H1 (cell line): ENCODE data around the gene TOMM40L. TPM values are rescaled to one million over a fixed set of nuclear protein-coding genes. Genes with fewer than 3 reads are reported as not detected.

ENCODE experiments used
- CTCF ChIA-PET: fragments of 300-600 bp; sonication (Branson Sonifier 250); formaldehyde crosslinking; loops from one replicate; lab custom pipeline; 2021; ENCODE audit not compliant: partially characterized antibody; lab: Charles Lee
- POLR2A ChIA-PET: fragments of 300-600 bp; sonication (Branson Sonifier 250); formaldehyde crosslinking; loops from one replicate; lab custom pipeline; 2021; ENCODE audit warnings: inconsistent platforms; ENCODE audit not compliant: partially characterized antibody; lab: Charles Lee
- DNase-seq, 2 experiments: peaks; one replicate each; pipeline versions ENCODE4 v3.0.0 to v3.0.0-alpha.2; 2010 to 2022; ENCODE audit warnings: low spot score in 2 of 2, low read depth in 1 of 2, mixed read lengths in 1 of 2
- FAIRE-seq: peaks from 2 replicates; lab custom pipeline; 2011; peaks lifted over from hg19 to GRCh38; lab: Jason Lieb, UNC
- H2AFZ ChIP-seq: 2 replicates; pipeline ENCODE4 v1.8.1; 2012; ENCODE audit warnings: low read length, inconsistent platforms
- H2AK5ac ChIP-seq: 2 replicates; pipeline ENCODE4 v1.6.1; 2013; ENCODE audit warnings: low read depth, low read length
- H2BK120ac ChIP-seq: replicated peaks from 2 replicates; pipeline ENCODE3; 2013; ENCODE audit warnings: low read depth, low read length, inconsistent platforms
- H2BK12ac ChIP-seq: 2 replicates; pipeline ENCODE4 v1.6.1; 2013; ENCODE audit warnings: low read depth, low read length
- H2BK15ac ChIP-seq: 2 replicates; pipeline ENCODE4 v1.6.1; 2013; ENCODE audit warnings: low read length
- H2BK20ac ChIP-seq: 2 replicates; pipeline ENCODE4 v1.6.1; 2013; ENCODE audit warnings: low read length
- H2BK5ac ChIP-seq: 2 replicates; pipeline ENCODE4 v1.6.1; 2013; ENCODE audit warnings: low read depth, low read length
- H3K14ac ChIP-seq: 2 replicates; pipeline ENCODE4 v1.6.1; 2013; ENCODE audit warnings: inconsistent platforms; ENCODE audit not compliant: insufficient read length
- H3K18ac ChIP-seq: 2 replicates; pipeline ENCODE4 v1.6.1; 2013; ENCODE audit warnings: low read length; ENCODE audit errors: extremely low read depth
- H3K23ac ChIP-seq: 2 replicates; pipeline ENCODE4 v1.6.1; 2013; ENCODE audit warnings: inconsistent platforms; ENCODE audit not compliant: insufficient read length
- H3K23me2 ChIP-seq: 2 replicates; pipeline ENCODE4 v1.6.1; 2013; ENCODE audit warnings: low read depth, low read length
- H3K27ac ChIP-seq: 2 replicates; pipeline ENCODE4 v1.6.1; 2011; ENCODE audit warnings: low read depth, low read length, inconsistent platforms
- H3K27me3 ChIP-seq, 4 experiments: replicated peaks in 1 of 4; 1 replicate in 1 of 4; 2 replicates in 3 of 4; pipeline versions ENCODE4 v1.6.1 to v1.8.1; 2011 to 2013; ENCODE audit warnings: low read length in 3 of 4, mild to moderate bottlenecking in 3 of 4, inconsistent platforms in 2 of 4, mixed read lengths in 2 of 4, moderate library complexity in 1 of 4; ENCODE audit not compliant: control insufficient read depth in 3 of 4, insufficient read depth in 3 of 4; ENCODE audit errors: extremely low read depth in 1 of 4
- H3K36me3 ChIP-seq, 4 experiments: 2 replicates each; pipeline versions ENCODE4 v1.6.1 to v1.8.1; 2011 to 2013; ENCODE audit warnings: mild to moderate bottlenecking in 4 of 4, low read length in 3 of 4, moderate library complexity in 2 of 4, control low read depth in 1 of 4, inconsistent platforms in 1 of 4; ENCODE audit not compliant: insufficient read depth in 4 of 4, control insufficient read depth in 2 of 4
- H3K4ac ChIP-seq: replicated peaks from 2 replicates; pipeline ENCODE3; 2013; ENCODE audit warnings: low read length, low read depth, mixed read lengths, inconsistent platforms; ENCODE audit not compliant: insufficient read length
- H3K4me1 ChIP-seq, 4 experiments: replicated peaks in 1 of 4; 1 replicate in 1 of 4; 2 replicates in 3 of 4; pipeline versions ENCODE4 v1.6.1 to v1.8.1; 2011 to 2013; ENCODE audit warnings: low read length in 3 of 4, inconsistent platforms in 2 of 4, mixed read lengths in 1 of 4; ENCODE audit not compliant: insufficient read depth in 4 of 4, control insufficient read depth in 3 of 4
- H3K4me2 ChIP-seq, 2 experiments: 2 replicates each; pipeline versions ENCODE4 v1.6.1 to v1.8.1; 2011 to 2013; ENCODE audit warnings: low read depth in 2 of 2, low read length in 2 of 2, control low read depth in 1 of 2, inconsistent platforms in 1 of 2, mild to moderate bottlenecking in 1 of 2; ENCODE audit not compliant: insufficient read depth in 1 of 2
- H3K4me3 ChIP-seq, 4 experiments: fragments of 200-600, 300-600 bp in 1 of 4; sonication (generic), shearing (Covaris generic), sonication (Bioruptor Twin) in 1 of 4; 2 replicates each; pipeline versions ENCODE4 v1.5.1 to v1.8.1; 2011 to 2016; ENCODE audit warnings: low read length in 4 of 4, low read depth in 3 of 4, control low read depth in 2 of 4, inconsistent platforms in 2 of 4, mild to moderate bottlenecking in 2 of 4, mixed read lengths in 1 of 4, moderate library complexity in 1 of 4; ENCODE audit not compliant: insufficient read depth in 2 of 4; ENCODE audit errors: extremely low read depth in 1 of 4
- H3K56ac ChIP-seq: replicated peaks from 2 replicates; pipeline ENCODE3; 2013; ENCODE audit warnings: low read depth, mild to moderate bottlenecking, mixed read lengths, low read length, inconsistent platforms; ENCODE audit not compliant: insufficient read length
- H3K79me1 ChIP-seq: 2 replicates; pipeline ENCODE4 v1.6.1; 2013; ENCODE audit warnings: low read depth, low read length, control low read depth
- H3K79me2 ChIP-seq, 2 experiments: 2 replicates each; pipeline versions ENCODE4 v1.6.1 to v1.8.1; 2012 to 2013; ENCODE audit warnings: low read length in 2 of 2, mild to moderate bottlenecking in 2 of 2, inconsistent platforms in 1 of 2; ENCODE audit not compliant: insufficient read depth in 2 of 2, control insufficient read depth in 1 of 2
- H3K9ac ChIP-seq, 4 experiments: replicated peaks in 1 of 4; 1 replicate in 1 of 4; 2 replicates in 3 of 4; pipeline versions ENCODE4 v1.6.1 to v1.8.1; 2011 to 2013; ENCODE audit warnings: low read depth in 3 of 4, low read length in 3 of 4, control low read depth in 2 of 4, mild to moderate bottlenecking in 2 of 4, moderate library complexity in 2 of 4, inconsistent platforms in 1 of 4; ENCODE audit errors: extremely low read depth in 1 of 4
- H3K9me3 ChIP-seq, 2 experiments: 2 replicates each; pipeline versions ENCODE4 v1.6.1 to v1.8.1; 2012 to 2013; ENCODE audit warnings: mild to moderate bottlenecking in 2 of 2, moderate library complexity in 2 of 2, control low read depth in 1 of 2, inconsistent platforms in 1 of 2, low read depth in 1 of 2, low read length in 1 of 2, mixed read lengths in 1 of 2; ENCODE audit not compliant: insufficient read depth in 2 of 2
- H4K20me1 ChIP-seq, 2 experiments: replicated peaks in 1 of 2; 2 replicates each; pipeline versions ENCODE3 to v1.8.1; 2011 to 2013; ENCODE audit warnings: inconsistent platforms in 2 of 2, low read length in 2 of 2, mild to moderate bottlenecking in 1 of 2; ENCODE audit not compliant: insufficient read depth in 2 of 2, control insufficient read depth in 1 of 2
- H4K5ac ChIP-seq: 2 replicates; pipeline ENCODE4 v1.6.1; 2013; ENCODE audit warnings: low read length, low read depth, mixed read lengths, inconsistent platforms; ENCODE audit not compliant: insufficient read length
- H4K8ac ChIP-seq: 2 replicates; pipeline ENCODE4 v1.8.0; 2013; ENCODE audit warnings: mild to moderate bottlenecking, moderate library complexity, low read length, inconsistent platforms; ENCODE audit not compliant: insufficient read depth; ENCODE audit errors: extremely low read depth
- H4K91ac ChIP-seq: replicated peaks from 2 replicates; pipeline ENCODE3; 2013; ENCODE audit warnings: low read length, mixed read lengths, inconsistent platforms; ENCODE audit not compliant: insufficient read length
- CREB1 ChIP-seq: IDR thresholded peaks from 2 replicates; pipeline ENCODE4 v1.6.1; 2012; ENCODE audit warnings: inconsistent platforms
- EZH2 ChIP-seq: fragments of 200-600 bp; sonication (generic); IDR thresholded peaks from 2 replicates; pipeline ENCODE4 v1.7.1; 2012; ENCODE audit warnings: low read depth, mild to moderate bottlenecking, moderate library complexity, low read length, inconsistent platforms; ENCODE audit not compliant: severe bottlenecking
- FOSL1 ChIP-seq: IDR thresholded peaks from 2 replicates; pipeline ENCODE4 v1.6.1; 2011; ENCODE audit warnings: mild to moderate bottlenecking, low read depth, low read length, moderate library complexity; ENCODE audit not compliant: insufficient read depth
- POLR2AphosphoS5 ChIP-seq: IDR thresholded peaks from 2 replicates; pipeline ENCODE4 v1.6.1; 2011; ENCODE audit warnings: low read depth, low read length
- RAD21 ChIP-seq, 2 experiments: IDR thresholded peaks in 1 of 2; conservative IDR thresholded peaks in 1 of 2; 2 replicates each; pipeline ENCODE4 v1.6.1; 2011; ENCODE audit warnings: low read depth in 2 of 2, low read length in 2 of 2, improper control_type of control experiment in 1 of 2, inconsistent platforms in 1 of 2, mild to moderate bottlenecking in 1 of 2, moderate library complexity in 1 of 2
- RBBP5 ChIP-seq: IDR thresholded peaks from 2 replicates; pipeline ENCODE4 v1.7.1; 2012; ENCODE audit warnings: low read depth, mild to moderate bottlenecking, inconsistent platforms, low read length, moderate library complexity, borderline replicate concordance
- SP2 ChIP-seq: IDR thresholded peaks from 2 replicates; pipeline ENCODE4 v1.6.1; 2012; ENCODE audit warnings: mild to moderate bottlenecking, low read length, inconsistent platforms
- SRF ChIP-seq: IDR thresholded peaks from 2 replicates; pipeline ENCODE4 v1.6.1; 2011; ENCODE audit warnings: mild to moderate bottlenecking, low read depth, low read length, moderate library complexity
- SUZ12 ChIP-seq: fragments of 200-600 bp; sonication (generic); IDR thresholded peaks from 2 replicates; pipeline ENCODE4 v1.6.1; 2012; ENCODE audit warnings: mild to moderate bottlenecking, inconsistent platforms, low read length, moderate library complexity, mixed read lengths
- TEAD4 ChIP-seq: IDR thresholded peaks from 2 replicates; pipeline ENCODE4 v1.6.1; 2012; ENCODE audit warnings: low read depth, low read length, inconsistent platforms, mixed read lengths
- WGBS, 2 experiments: shearing (Covaris generic) in 1 of 2; methylation state at CpG; one replicate each; pipeline versions ENCODE4 v1.1.6 to v1.1.7; 2013 to 2015; ENCODE audit warnings: low lambda C conversion rate in 2 of 2, mixed read lengths in 2 of 2, inconsistent platforms in 1 of 2, low coverage in 1 of 2, missing lambda C conversion rate in 1 of 2; ENCODE audit not compliant: insufficient replicate concordance in 2 of 2, insufficient coverage in 1 of 2, insufficient read length in 1 of 2; ENCODE audit errors: extremely low coverage in 1 of 2, missing lambda C conversion rate in 1 of 2; 5-methylcytosine and 5-hydroxymethylcytosine counted together
- polyA plus RNA-seq, 7 experiments: library from polyadenylated mRNA; depleted of rRNA in 3 of 7; stranded (reverse) in 5 of 7; unstranded in 2 of 7; fragments of >200 nt in 5 of 7; fragments of 200-250 nt in 2 of 7; gene quantifications; 1 replicate in 5 of 7; 2 replicates in 1 of 7; 4 replicates in 1 of 7; pipeline versions ENCODE4 v1.2.1 to v1.2.3, GENCODE V29; 2011 to 2013; ENCODE audit warnings: missing spikeins in 2 of 7, mixed read lengths in 2 of 7
- total RNA-seq: library from RNA; stranded (reverse); fragmentation: NEBNext Ultra II Directional; extraction: Animal tissue kit (Norgen Biotek cat#: 25700); gene quantifications from 2 replicates; pipeline ENCODE4 v1.2.1, GENCODE V29; 2021
- TF ChIP-seq, protein P1 (sequence below): IDR thresholded peaks from 2 replicates; pipeline ENCODE4 v1.6.1; 2012; ENCODE audit warnings: inconsistent platforms
- TF ChIP-seq, protein P2 (sequence below): IDR thresholded peaks from 2 replicates; pipeline ENCODE4 v1.6.1; 2012; ENCODE audit warnings: low read length, inconsistent platforms

TOMM40L gene
- total and polyA plus RNA-seq, 2 of the 8 experiments (the other 6 are each of a cell fraction or from before 2014, with no cell fraction given), result 11.4 to 15.0 TPM

DNA sequence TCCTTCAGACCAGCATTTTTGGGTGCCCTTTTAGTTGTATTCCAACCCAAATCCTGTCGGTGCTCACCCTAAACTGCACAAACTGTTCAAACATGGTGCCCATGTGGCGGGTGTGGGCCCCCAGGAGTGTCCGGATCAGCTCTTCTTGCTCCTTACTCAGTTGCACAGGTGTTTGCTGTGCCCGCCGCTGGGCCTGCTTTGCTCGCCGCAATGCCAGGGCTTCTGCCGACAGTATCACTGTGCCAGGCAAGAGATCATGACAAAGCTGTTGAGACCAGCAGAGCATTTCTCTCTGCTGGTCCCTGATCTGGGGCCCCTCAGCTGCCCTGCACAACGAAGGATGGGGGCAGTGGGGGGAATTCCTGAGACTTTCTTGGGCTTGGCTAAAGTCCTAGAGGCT lies 7.2 kb downstream of the TOMM40L start:
- no peak overlapping the region for H4K5ac ChIP-seq
- no peaks in the 10 kb centered on the region for H3K4me1 ChIP-seq
- no peak overlapping the region for H3K18ac ChIP-seq
- H4K8ac ChIP-seq, result peak overlapping the region; percentile 82; the same call in 1 of the 2 replicates
- no peak overlapping the region for H3K56ac ChIP-seq
- no peak overlapping the region for H4K91ac ChIP-seq
- ChIA-PET CTCF (interaction anchor here (1.0 to 18.7 kb wide), 10 partner anchors 8 to 149 kb away, joined by 3 to 401 read pairs (median 5); no protein-coding TSS in a partner anchor), POLR2A (interaction anchor here (1.2 to 2.8 kb wide), 3 partner anchors 12 to 81 kb away, joined by 3 to 7 read pairs (median 6); partner anchors contain the start of genes NDUFS2 and SDHC)
- H3K4me3 ChIP-seq, result no peak overlapping the region
- H3K27me3 ChIP-seq, result no peaks in the 10 kb centered on the region
- no peak overlapping the region for H2BK15ac ChIP-seq
- H3K23me2 ChIP-seq, result no peaks in the 10 kb centered on the region
- H3K36me3 ChIP-seq, result peaks cover 0 to 9% (median 7%) of the 10 kb centered on the region in 4 experiments; a peak in 4 of 8 replicates
- no peak overlapping the region for H2AFZ ChIP-seq
- WGBS, 2 experiments, result 84% methylated on average over 9 of the region's 9 CpGs; no CpG with 5 or more reads in 1 of the 2 experiments
- no peak overlapping the region for H2BK20ac ChIP-seq
- H3K9ac ChIP-seq, result no peak overlapping the region
- H3K79me2 ChIP-seq, result no peaks in the 10 kb centered on the region
- H3K79me1 ChIP-seq, result no peaks in the 10 kb centered on the region
- no peak for FAIRE-seq
- no peak overlapping the region for H3K27ac ChIP-seq
- no peak overlapping the region for H3K23ac ChIP-seq
- H3K4me2 ChIP-seq, result no peak overlapping the region
- no peaks in the 10 kb centered on the region for H4K20me1 ChIP-seq
- no peak overlapping the region for H2BK5ac ChIP-seq
- no peak overlapping the region for H3K4ac ChIP-seq
- no peak for DNase-seq
- no peaks in the 10 kb centered on the region for H3K9me3 ChIP-seq
- no peak overlapping the region for H3K14ac ChIP-seq
- no peak overlapping the region for H2BK12ac ChIP-seq
- H2AK5ac ChIP-seq, result no peak overlapping the region
- no peak overlapping the region for H2BK120ac ChIP-seq
- TF ChIP-seq, protein P1, sequence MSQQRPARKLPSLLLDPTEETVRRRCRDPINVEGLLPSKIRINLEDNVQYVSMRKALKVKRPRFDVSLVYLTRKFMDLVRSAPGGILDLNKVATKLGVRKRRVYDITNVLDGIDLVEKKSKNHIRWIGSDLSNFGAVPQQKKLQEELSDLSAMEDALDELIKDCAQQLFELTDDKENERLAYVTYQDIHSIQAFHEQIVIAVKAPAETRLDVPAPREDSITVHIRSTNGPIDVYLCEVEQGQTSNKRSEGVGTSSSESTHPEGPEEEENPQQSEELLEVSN, result no peak
- TF ChIP-seq EZH2 (no peak), RBBP5 (no peak), SUZ12 (no peak), SP2 (no peak), SRF (no peak), RAD21 (IDR thresholded peaks at IDR 0.05 in 1 of 2, conservative IDR thresholded peaks at IDR 0.05 in 1 of 2; ENCODE audit: low read depth in 2 of 2, low read length in 2 of 2) (no peak), CREB1 (no peak), TEAD4 (no peak), FOSL1 (no peak), POLR2AphosphoS5 (no peak)
- TF ChIP-seq, protein P2, sequence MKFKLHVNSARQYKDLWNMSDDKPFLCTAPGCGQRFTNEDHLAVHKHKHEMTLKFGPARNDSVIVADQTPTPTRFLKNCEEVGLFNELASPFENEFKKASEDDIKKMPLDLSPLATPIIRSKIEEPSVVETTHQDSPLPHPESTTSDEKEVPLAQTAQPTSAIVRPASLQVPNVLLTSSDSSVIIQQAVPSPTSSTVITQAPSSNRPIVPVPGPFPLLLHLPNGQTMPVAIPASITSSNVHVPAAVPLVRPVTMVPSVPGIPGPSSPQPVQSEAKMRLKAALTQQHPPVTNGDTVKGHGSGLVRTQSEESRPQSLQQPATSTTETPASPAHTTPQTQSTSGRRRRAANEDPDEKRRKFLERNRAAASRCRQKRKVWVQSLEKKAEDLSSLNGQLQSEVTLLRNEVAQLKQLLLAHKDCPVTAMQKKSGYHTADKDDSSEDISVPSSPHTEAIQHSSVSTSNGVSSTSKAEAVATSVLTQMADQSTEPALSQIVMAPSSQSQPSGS, result no peak
